K562 (cell line): ENCODE results near the gene PTGR3. TPM values are rescaled to one million over a fixed set of nuclear protein-coding genes. Genes with fewer than 3 reads are reported as not detected.

Source experiments
- ATAC-seq: fragments of 200-7000 bp; cut with Tn5 transposase; 3 replicates; pipeline ENCODE4 v1.9.1; 2020; ENCODE audit warnings: moderate library complexity
- BruUV-seq: library from RNA; stranded (reverse); fragments of 400-500 nt; replicated peaks from 2 replicates; lab custom pipeline; 2021; lab: Mats Ljungman, UMichigan
- CTCF ChIA-PET: fragments of 300-600 bp; formaldehyde crosslinking; extraction: SDS; loops from one replicate; lab custom pipeline; 2021; ENCODE audit warnings: low intra/inter-chr PET ratio; lab: Yijun Ruan, JAX
- POLR2A ChIA-PET: fragments of 300-600, 350-650 bp; sonication (Branson Sonifier 250); formaldehyde crosslinking; extraction: SDS; loops from one replicate; lab custom pipeline; 2021; ENCODE audit warnings: antibody characterized with exemption, inconsistent platforms; lab: Yijun Ruan, JAX
- DNase-seq, 4 experiments: peaks; one replicate each; pipeline versions ENCODE4 v3.0.0 to v3.0.0-alpha.2; 2011 to 2018; ENCODE audit warnings: low spot score in 3 of 4, mixed read lengths in 3 of 4; ENCODE audit errors: extremely low read depth in 1 of 4
- FAIRE-seq: peaks from 2 replicates; lab custom pipeline; 2011; peaks lifted over from hg19 to GRCh38; lab: Jason Lieb, UNC
- H2AFZ ChIP-seq: 2 replicates; pipeline ENCODE4 v1.6.0; 2011; ENCODE audit warnings: low read depth, low read length, control low read depth, inconsistent platforms
- H3K27ac ChIP-seq: fragments of 200-600 bp; 3 replicates; pipeline ENCODE4 v1.8.0; 2011; ENCODE audit warnings: low read depth, mild to moderate bottlenecking, control low read depth, inconsistent platforms, low read length, moderate library complexity, mixed read lengths; ENCODE audit errors: extremely low read depth
- H3K27me3 ChIP-seq, 2 experiments: fragments of 300-600 bp in 1 of 2; 2 replicates in 1 of 2; 3 replicates in 1 of 2; pipeline versions ENCODE4 v1.6.0 to v1.8.0; 2011; ENCODE audit warnings: inconsistent platforms in 2 of 2, low read length in 2 of 2, mild to moderate bottlenecking in 1 of 2, mixed read lengths in 1 of 2, moderate library complexity in 1 of 2; ENCODE audit not compliant: control insufficient read depth in 2 of 2, insufficient read depth in 2 of 2
- H3K36me3 ChIP-seq: fragments of 300-600 bp; 3 replicates; pipeline ENCODE4 v1.8.0; 2011; ENCODE audit warnings: mild to moderate bottlenecking, low read length, inconsistent platforms; ENCODE audit not compliant: control insufficient read depth, insufficient read depth
- H3K4me1 ChIP-seq, 2 experiments: fragments of 200-600 bp in 1 of 2; replicated peaks in 1 of 2; 2 replicates in 1 of 2; 3 replicates in 1 of 2; pipeline versions ENCODE4 v1.5.1 to v1.8.0; 2011; ENCODE audit warnings: inconsistent platforms in 2 of 2, low read length in 2 of 2, mild to moderate bottlenecking in 1 of 2, mixed read lengths in 1 of 2, moderate library complexity in 1 of 2; ENCODE audit not compliant: control insufficient read depth in 2 of 2, insufficient read depth in 2 of 2
- H3K4me2 ChIP-seq: 2 replicates; pipeline ENCODE4 v1.6.1; 2011; ENCODE audit warnings: low read length, control low read depth, inconsistent platforms, mixed read lengths; ENCODE audit not compliant: insufficient read depth
- H3K4me3 ChIP-seq: fragments of 200-600 bp; sonication (generic), shearing (Covaris generic); 2 replicates; pipeline ENCODE4 v1.5.1; 2016; ENCODE audit warnings: control low read depth, inconsistent platforms
- H3K79me2 ChIP-seq: fragments of 200-600 bp; 3 replicates; pipeline ENCODE4 v1.8.0; 2011; ENCODE audit warnings: low read length, inconsistent platforms; ENCODE audit not compliant: control insufficient read depth, insufficient read depth
- H3K9ac ChIP-seq, 2 experiments: 2 replicates each; pipeline versions ENCODE4 v1.6.0 to v1.6.1; 2011; ENCODE audit warnings: low read depth in 2 of 2, low read length in 2 of 2, control low read depth in 1 of 2, inconsistent platforms in 1 of 2, mild to moderate bottlenecking in 1 of 2, mixed read lengths in 1 of 2; ENCODE audit not compliant: insufficient read depth in 1 of 2
- H3K9me1 ChIP-seq: one replicate; pipeline ENCODE4 v1.6.0; 2011; ENCODE audit warnings: inconsistent platforms, mild to moderate bottlenecking, low read length, moderate library complexity; ENCODE audit not compliant: control insufficient read depth, insufficient read depth
- H3K9me3 ChIP-seq: replicated peaks from 2 replicates; pipeline ENCODE4 v1.5.1; 2011; ENCODE audit warnings: low read depth, low read length, inconsistent platforms; ENCODE audit not compliant: control insufficient read depth, insufficient read depth
- H4K20me1 ChIP-seq: replicated peaks from 2 replicates; pipeline ENCODE4 v1.6.1; 2011; ENCODE audit warnings: low read length, inconsistent platforms, mixed read lengths; ENCODE audit not compliant: control insufficient read depth, insufficient read depth
- ASH1L ChIP-seq: fragments of 450-650 bp; IDR thresholded peaks from 2 replicates; pipeline ENCODE4 v1.6.1; 2018; ENCODE audit warnings: borderline replicate concordance, mild to moderate bottlenecking, low read depth; ENCODE audit not compliant: partially characterized antibody
- DPF2 ChIP-seq: fragments of 450-650 bp; IDR thresholded peaks from 2 replicates; pipeline ENCODE4 v1.6.1; 2016
- ETS2 ChIP-seq: IDR thresholded peaks from 2 replicates; pipeline ENCODE4 v1.6.1; 2016; ENCODE audit warnings: borderline replicate concordance, missing genetic modification characterization, mild to moderate bottlenecking, moderate library complexity, missing compliant biosample characterization; ENCODE audit not compliant: poor library complexity, severe bottlenecking
- HNRNPUL1 ChIP-seq: fragments of 200-400 bp; formaldehyde crosslinking; IDR thresholded peaks from 2 replicates; pipeline ENCODE4 v1.6.1; 2017; ENCODE audit warnings: low read length
- ILF3 ChIP-seq: fragments of 450-650 bp; IDR thresholded peaks from 2 replicates; pipeline ENCODE4 v1.6.1; 2018; ENCODE audit warnings: antibody characterized with exemption, mild to moderate bottlenecking, moderate library complexity, borderline replicate concordance
- JUNB ChIP-seq: fragments of 450-650 bp; formaldehyde crosslinking; conservative IDR thresholded peaks from 2 replicates; pipeline ENCODE4 v1.4.0; 2020; ENCODE audit warnings: mild to moderate bottlenecking
- MCM7 ChIP-seq, 2 experiments: fragments of 450-650 bp; IDR thresholded peaks; 2 replicates each; pipeline ENCODE4 v1.6.1; 2016 to 2018
- MECOM ChIP-seq: fragments of 250-450 bp; sonication (Bioruptor Pico); IDR thresholded peaks from 2 replicates; pipeline ENCODE4 v1.8.0; 2022; ENCODE audit warnings: inconsistent platforms
- MTF1 ChIP-seq: fragments of 250-450 bp; sonication (Bioruptor Pico); IDR thresholded peaks from 2 replicates; pipeline ENCODE4 v1.9.0; 2021; ENCODE audit warnings: moderate library complexity, mild to moderate bottlenecking, inconsistent platforms, borderline replicate concordance
- NELFE ChIP-seq: IDR thresholded peaks from 2 replicates; pipeline ENCODE4 v1.6.1; 2011; ENCODE audit warnings: mild to moderate bottlenecking; ENCODE audit not compliant: insufficient read depth, insufficient read length
- RBFOX2 ChIP-seq: fragments of 200-400 bp; formaldehyde crosslinking; IDR thresholded peaks from 2 replicates; pipeline ENCODE4 v1.6.1; 2017; ENCODE audit warnings: low read depth, mild to moderate bottlenecking, low read length, moderate library complexity
- ZBTB1 ChIP-seq: sonication (generic); formaldehyde crosslinking; IDR thresholded peaks from 2 replicates; pipeline ENCODE4 v1.8.1; 2023; ENCODE audit warnings: missing genetic modification reagents, low read depth, mild to moderate bottlenecking, borderline replicate concordance
- WGBS: fragments of 100-300 bp; shearing (Covaris generic); methylation state at CpG from one replicate; pipeline ENCODE4 v1.1.6; 2016; ENCODE audit warnings: low coverage, mixed read lengths; ENCODE audit not compliant: insufficient coverage; ENCODE audit errors: missing lambda C conversion rate; 5-methylcytosine and 5-hydroxymethylcytosine counted together
- in situ Hi-C: fragments of 300-500 bp; cut with MboI; formaldehyde crosslinking; loops from 4 replicates; pipeline ENCODE4 v1.15.0; 2018; ENCODE audit warnings: inconsistent platforms, mixed read lengths
- intact Hi-C: fragments of 100-400 bp; cut with micrococcal nuclease; formaldehyde crosslinking; loops from 2 replicates; pipeline ENCODE4 v1.14.2; 2022
- polyA plus RNA-seq, 8 experiments: library from polyadenylated mRNA; depleted of rRNA in 4 of 8; stranded (reverse) in 5 of 8; unstranded in 3 of 8; fragments of >200 nt; fragmentation: Nextera tagmentation in 2 of 8; fragmentation: Illumina TruSeq in 1 of 8; extraction: Ambion mirVana in 2 of 8; extraction: Trizol in 1 of 8; gene quantifications; 2 replicates each; pipeline versions ENCODE4 v1.2.1 to v1.2.3, GENCODE V29; 2011 to 2014; ENCODE audit warnings: inconsistent platforms in 1 of 8, missing spikeins in 1 of 8
- total RNA-seq, 7 experiments: library from RNA; depleted of rRNA in 6 of 7; stranded (reverse); fragments of >200 nt in 6 of 7; fragmentation: Illumina TruSeq in 2 of 7; extraction: Trizol in 2 of 7; gene quantifications; 2 replicates each; pipeline versions ENCODE4 v1.2.1 to v1.2.3, GENCODE V29; 2011 to 2021; ENCODE audit warnings: low replicate concordance in 1 of 7
- TF ChIP-seq, protein P1 (sequence below): sonication (generic); formaldehyde crosslinking; IDR thresholded peaks from 2 replicates; pipeline ENCODE4 v1.8.0; 2022; ENCODE audit warnings: mild to moderate bottlenecking, missing genetic modification reagents

The PTGR3 gene
- total and polyA plus RNA-seq, 9 of the 15 experiments (the other 6 are each of a cell fraction or from before 2014, with no cell fraction given): 4.1 to 32.3 (median 15.3) TPM

DNA sequence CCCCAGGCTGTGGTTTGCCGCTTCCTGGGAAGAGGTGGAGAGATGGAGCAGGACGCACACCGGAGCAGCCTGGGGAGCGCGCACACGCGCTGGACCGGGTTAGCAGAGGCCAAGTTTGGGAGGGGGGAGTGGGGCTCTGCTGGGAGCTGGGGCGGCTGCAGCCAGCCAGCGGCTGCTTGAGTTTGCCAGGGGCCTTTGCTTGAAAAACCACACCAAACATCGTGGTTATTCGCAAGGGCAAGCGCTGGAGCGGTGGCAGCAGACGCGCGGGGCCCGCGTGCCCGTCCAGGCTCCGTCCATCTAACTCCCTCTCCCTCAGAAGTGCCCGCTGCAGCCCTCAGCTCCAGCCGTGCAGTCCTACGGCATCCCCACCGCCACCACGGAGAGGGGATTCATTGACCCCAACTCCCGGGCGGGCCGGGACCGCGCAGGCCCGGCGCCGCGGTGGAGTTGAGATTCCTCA lies 4.6 kb downstream of the PTGR3 start:
- in situ Hi-C loops (no loop called here), intact Hi-C loops (no loop called here)
- Histone ChIP-seq H3K9ac (no peak overlapping the region), H3K79me2 (peaks cover 68% of the 10 kb centered on the region), H2AFZ (no peak overlapping the region), H3K4me3 (no peak overlapping the region), H3K4me2 (no peak overlapping the region), H3K9me1 (peaks cover 3% of the 10 kb centered on the region), H3K36me3 (peaks cover 25% of the 10 kb centered on the region; the same call in 2 of the 3 replicates), H4K20me1 (no peaks in the 10 kb centered on the region; the same call in 1 of the 2 replicates), H3K27me3 (no peaks in the 10 kb centered on the region), H3K9me3 (no peaks in the 10 kb centered on the region), H3K4me1 (peaks cover 6 to 28% of the 10 kb centered on the region in 2 experiments; a peak in 4 of 5 replicates), H3K27ac (no peak overlapping the region)
- BruUV-seq: no TSS peak
- TF ChIP-seq RBFOX2 (0 out of 2 replicates have a peak, but pooled peaks have one; percentile 26), ETS2 (tag) (no peak)
- WGBS: 92% methylated on average over 2 of the region's 35 CpGs
- CTCF ChIA-PET: no interaction called here
- ATAC-seq (no peak), DNase-seq (no peak), FAIRE-seq (no peak)
- POLR2A ChIA-PET: no interaction called here

DNA sequence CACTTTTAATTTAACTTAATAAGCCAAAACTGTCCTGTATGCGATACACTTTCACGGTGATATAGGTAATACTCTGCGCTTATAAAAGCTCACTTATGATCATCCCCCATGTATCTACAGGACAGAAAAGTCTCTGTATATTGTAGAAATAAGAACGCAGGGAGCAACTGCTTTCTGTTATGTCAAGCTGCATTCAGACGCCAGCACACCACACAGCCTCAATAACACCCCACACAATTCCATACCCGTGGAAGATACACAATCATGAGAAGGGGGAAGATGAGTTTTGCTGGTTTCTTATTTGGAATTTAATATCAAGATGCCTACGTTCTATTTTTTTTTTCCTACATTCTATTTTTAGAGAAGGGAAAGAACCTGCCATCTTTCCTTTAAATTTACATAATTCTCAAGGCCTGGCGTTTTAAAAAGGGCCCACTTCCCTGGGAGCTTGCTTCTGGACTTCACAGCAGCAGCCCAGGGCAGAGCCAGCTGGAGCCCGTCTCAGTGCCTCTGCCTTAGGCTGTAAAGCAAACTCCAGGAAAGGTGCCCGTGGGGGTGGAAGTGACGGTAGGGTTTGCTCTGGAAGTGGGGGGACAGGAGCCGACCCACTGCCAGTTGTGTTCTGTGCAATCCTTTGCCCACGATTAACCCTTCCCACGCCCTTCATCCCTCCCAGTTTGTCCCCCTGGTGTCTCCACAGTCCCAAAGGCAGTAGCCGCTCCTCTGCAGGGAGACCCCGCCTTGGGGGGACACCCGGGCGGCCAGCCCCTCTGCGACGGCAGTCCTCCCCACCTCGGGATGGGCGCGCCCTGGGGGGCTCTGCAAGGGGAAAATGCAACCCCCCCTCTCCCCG lies 5.3 kb downstream of the PTGR3 start:
- in situ Hi-C loops: no loop called here
- intact Hi-C loops: no loop called here
- FAIRE-seq: no peak
- Histone ChIP-seq H3K27ac (no peak overlapping the region), H3K4me1 (peaks cover 6 to 28% of the 10 kb centered on the region in 2 experiments; a peak in 4 of 5 replicates), H3K4me3 (no peak overlapping the region), H2AFZ (no peak overlapping the region), H3K4me2 (no peak overlapping the region), H3K79me2 (peaks cover 67% of the 10 kb centered on the region), H3K9me1 (peaks cover 3% of the 10 kb centered on the region), H3K9ac (no peak overlapping the region), H4K20me1 (no peaks in the 10 kb centered on the region; the same call in 1 of the 2 replicates), H3K9me3 (no peaks in the 10 kb centered on the region), H3K27me3 (no peaks in the 10 kb centered on the region), H3K36me3 (peaks cover 25% of the 10 kb centered on the region; the same call in 2 of the 3 replicates)
- no peak for DNase-seq
- ATAC-seq: no peak
- ChIA-PET CTCF (no interaction called here), POLR2A (interaction anchor here (0.7 kb wide), 1 partner anchor 19 kb away, joined by 3 read pairs; no protein-coding TSS in a partner anchor)
- BruUV-seq: no TSS peak
- WGBS: 86% methylated on average over 10 of the region's 24 CpGs
- TF ChIP-seq NELFE (no peak), ILF3 (no peak), RBFOX2 (no peak), JUNB (CRISPR knock-in tag) (no peak), MECOM (no peak), DPF2 (no peak), ASH1L (no peak), MTF1 (CRISPR knock-in tag) (no peak), HNRNPUL1 (no peak), ZBTB1 (CRISPR knock-in tag) (no peak), MCM7 (IDR thresholded peaks at IDR 0.05) (no peak)
- TF ChIP-seq, protein P1, sequence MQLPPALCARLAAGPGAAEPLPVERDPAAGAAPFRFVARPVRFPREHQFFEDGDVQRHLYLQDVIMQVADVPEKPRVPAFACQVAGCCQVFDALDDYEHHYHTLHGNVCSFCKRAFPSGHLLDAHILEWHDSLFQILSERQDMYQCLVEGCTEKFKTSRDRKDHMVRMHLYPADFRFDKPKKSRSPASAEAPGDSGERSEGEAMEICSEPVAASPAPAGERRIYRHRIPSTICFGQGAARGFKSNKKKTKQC: no peak
